ENCODE data around the gene PANX1.

DNA sequence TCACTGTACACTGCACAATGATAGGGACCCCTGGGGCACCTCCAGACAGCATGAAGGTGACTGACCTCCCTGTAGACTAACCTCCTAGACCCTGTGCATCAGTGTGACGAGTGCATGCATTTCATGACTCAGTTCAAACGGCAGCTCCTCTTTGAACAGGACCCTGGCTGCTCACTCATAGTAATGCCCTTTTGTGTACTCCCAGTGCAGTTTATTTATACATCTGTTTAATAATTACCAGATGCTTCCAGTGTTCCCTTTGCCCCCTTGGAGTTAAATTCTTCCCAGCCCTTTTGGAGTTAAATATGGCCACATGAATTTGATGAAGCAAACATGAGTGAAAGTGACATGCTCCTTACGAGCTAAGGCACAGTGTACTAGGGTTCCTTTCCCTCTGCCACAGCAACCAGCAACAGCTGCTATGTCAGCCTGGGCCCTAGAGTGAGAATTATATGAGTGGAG lies 72.4 kb downstream of the PANX1 start:
- TF ChIP-seq POLR2A (IDR thresholded peaks at IDR 0.05; ENCODE audit: low read depth, low read length) (no peak), TAF1 (IDR thresholded peaks at IDR 0.05; ENCODE audit: borderline replicate concordance, low read depth, low read length) (no peak)
